Stimulated activated CD4-positive, alpha-beta T cell treated with anti-CD3 and anti-CD28 coated beads, TNF-alpha, amount 100 ng/mL, for 4 hours (primary cell): ENCODE measurements around the gene GPC2.

ENCODE experiments used
- DNase-seq, 3 experiments: peaks; one replicate each; pipeline ENCODE4 v3.0.0-alpha.2; 2020; ENCODE audit warnings: low read depth in 3 of 3

GPC2 gene

DNA sequence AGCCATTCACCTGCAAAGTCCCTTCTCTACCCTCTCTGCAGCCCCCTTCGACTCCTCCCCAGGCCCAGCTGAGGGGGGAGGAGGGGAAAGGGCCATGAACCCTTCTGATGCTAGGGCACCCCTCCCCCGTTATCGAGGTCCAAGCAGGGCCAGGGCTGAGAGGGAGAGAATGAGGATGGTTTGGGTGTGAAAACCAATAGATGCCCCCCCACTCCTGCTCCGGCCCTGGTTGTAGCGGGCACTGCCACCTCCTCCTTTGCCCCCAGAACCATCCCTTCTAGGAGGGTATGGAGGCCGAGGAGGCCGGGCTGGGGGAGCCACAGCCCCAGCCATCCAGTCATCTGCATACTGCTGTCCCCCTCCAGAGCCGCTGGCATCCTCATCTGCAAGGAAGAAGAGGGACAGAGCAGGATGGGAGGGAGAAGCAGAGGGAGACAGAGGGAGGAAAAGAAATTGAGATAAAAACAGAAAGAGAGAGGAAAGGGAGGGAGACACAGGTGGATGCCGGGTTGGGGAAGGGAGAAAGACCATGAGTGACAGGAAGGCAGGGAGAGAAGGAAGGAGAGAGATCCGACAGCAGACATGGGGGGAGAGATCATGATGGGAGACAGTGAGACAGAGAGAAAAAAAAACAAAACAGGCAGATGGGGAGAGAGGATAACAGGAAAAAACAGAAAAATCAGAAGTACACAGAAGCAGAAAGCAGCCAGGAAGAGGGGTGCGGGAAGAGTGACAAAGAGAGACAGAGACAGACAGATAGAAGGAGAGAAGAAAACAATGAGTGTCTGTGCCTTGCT, 6.9 kb downstream of the GPC2 start:
- no peak for DNase-seq

GRCh38 chr7:100169147-100169850, 7.9 kb downstream of the GPC2 start:
- no peak for DNase-seq

- DNase-seq = no peak
These were observed 9.3 kb downstream of the GPC2 start for GRCh38 chr7:100167912-100168323.

GRCh38 chr7:100166970-100167911, 9.9 kb downstream of the GPC2 start:
- DNase-seq = no peak

- DNase-seq = no peak
These were observed 10.8 kb downstream of the GPC2 start for GRCh38 chr7:100166317-100166940.

DNA sequence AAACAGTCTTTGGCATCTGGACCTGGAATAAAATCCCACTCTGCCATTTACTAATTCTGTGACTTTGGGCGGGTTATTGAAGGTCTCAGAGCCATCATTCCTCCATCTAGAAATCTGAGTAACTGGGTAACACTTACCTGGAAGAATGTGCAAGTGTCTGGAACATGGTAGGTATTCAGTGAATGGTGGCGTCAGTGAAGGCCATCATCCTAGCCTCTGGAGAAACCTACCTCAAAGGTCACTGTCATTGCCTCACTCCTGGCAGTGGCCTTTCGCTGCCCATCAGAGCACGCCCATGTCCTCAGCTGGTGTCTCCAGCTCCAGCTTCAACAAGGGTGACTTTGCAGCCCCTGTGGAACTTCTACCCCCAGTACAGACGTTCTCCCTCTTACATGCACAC, 13.3 kb downstream of the GPC2 start:
- DNase-seq = no peak

- no peak for DNase-seq
These were observed 14.1 kb downstream of the GPC2 start for GRCh38 chr7:100163006-100163531.

DNA sequence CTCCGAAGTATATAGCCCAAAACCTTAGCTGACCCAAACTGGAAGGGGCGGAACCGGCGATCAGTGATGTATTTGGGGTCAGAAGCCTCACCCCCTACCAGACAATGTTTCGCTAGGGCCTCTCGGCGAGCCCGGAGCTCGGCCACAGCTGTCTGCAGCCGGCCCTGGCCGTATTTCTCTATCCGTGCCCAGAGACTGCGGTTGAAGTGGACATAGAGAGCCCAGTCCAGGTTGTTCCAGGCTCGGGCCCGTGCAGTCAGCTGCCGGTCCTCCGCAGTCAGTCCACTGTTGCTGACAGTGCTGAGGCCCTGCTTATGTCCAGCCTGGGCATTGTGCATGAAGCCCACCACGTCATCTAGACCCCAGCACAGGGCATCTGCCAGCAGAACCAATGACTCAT, 17.1 kb downstream of the GPC2 start:
- no peak for DNase-seq

DNA sequence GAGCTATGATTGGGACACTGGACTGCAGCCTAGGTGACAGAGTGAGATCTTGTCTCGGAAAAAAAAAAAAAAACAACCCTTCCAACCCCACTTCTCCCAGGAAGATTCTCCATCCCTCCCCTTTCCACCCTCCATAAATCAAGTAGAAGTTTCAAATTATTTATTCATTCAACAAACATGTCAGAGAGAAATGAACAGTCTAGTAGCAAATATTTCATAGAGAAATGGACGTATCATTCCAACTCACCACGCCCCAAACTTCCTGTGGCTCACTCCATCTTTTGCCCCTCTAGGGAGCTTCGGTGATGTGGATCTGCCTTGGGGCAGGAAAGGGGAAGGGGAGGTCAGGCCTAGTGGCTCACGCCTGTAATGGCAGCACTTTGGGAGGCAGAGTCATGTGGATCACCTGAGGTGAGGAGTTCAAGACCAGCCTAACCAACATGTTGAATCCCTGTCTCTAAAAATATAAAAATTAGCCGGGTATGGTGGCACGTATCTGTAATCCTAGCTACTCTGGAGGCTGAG, 18.0 kb downstream of the GPC2 start:
- DNase-seq = no peak

DNA sequence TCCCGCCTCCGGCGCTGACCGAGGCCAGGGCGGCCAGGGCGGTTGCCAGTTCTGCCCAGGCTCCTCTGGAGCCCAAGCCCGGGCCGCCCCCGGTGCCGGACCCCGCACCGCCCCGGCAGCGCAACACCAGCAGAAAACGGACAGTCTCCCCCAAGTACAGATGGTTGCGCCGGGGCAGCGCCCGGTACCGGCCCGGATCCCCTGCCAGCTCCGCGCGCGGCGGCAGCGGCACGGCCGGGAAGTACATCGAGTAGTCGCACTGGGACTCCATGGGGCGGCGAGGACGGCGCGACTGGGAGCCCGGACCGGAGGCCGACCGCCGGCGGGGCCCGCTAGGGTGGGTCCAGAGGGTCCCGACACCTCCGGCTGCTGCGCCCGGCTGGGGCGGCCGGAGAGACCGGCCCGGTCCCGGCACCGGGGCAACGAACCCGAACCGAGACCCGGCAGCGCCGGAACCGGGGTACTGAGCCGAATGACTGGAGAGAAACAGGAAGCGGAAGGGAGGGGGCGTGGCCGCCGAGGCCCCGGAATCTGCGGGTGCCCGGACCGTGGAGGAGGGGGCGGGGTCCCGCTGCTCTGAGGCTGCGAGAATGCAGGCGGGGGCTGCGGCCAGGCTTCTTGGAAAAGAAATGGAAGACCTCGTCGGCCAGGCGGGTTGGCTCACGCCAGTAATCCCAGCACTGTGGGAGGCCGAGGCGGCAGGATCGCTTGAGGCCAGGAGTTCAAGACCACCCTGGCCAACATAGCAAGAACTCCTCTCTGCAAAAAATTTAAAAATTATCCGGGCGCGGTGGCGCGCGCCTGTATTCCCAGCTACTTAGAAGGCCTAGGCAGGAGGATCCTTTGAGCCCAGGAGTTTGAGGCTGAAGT, 18.7 kb downstream of the GPC2 start, which contains the start of gene TRAPPC14:
TRAPPC14 (minus strand) TSS at position 495 of the 870 bp plus-strand sequence; CDS start at position 271, 224 bp downstream.
- peak; percentile 81 to 94 (median 86) for DNase-seq

GRCh38 chr7:100157334-100158228, 19.6 kb downstream of the GPC2 start:
- no peak for DNase-seq

- no peak for DNase-seq
These were observed 20.2 kb downstream of the GPC2 start for GRCh38 chr7:100157069-100157333.

- DNase-seq = no peak
These were observed 20.7 kb downstream of the GPC2 start for GRCh38 chr7:100156331-100157068.

GRCh38 chr7:100155553-100156317, 21.4 kb downstream of the GPC2 start:
- DNase-seq = no peak

GRCh38 chr7:100154651-100155491, 22.3 kb downstream of the GPC2 start:
- no peak for DNase-seq

- no peak for DNase-seq
These were observed 23.3 kb downstream of the GPC2 start for GRCh38 chr7:100153708-100154535.
